ENCODE data around the gene NKD2. TPM values are rescaled to one million over a fixed set of nuclear protein-coding genes. Genes with fewer than 3 reads are reported as not detected.

Gene NKD2
- total RNA-seq, 1 experiment from 2014 or later = 12.8 TPM

- no peak for TF ChIP-seq STAT6 (CRISPR knock-in tag; conservative IDR thresholded peaks at IDR 0.05; ENCODE audit: low read depth)
These were observed 6.9 kb downstream of the NKD2 start (continued) for GRCh38 chr5:1015507-1015906.

DNA sequence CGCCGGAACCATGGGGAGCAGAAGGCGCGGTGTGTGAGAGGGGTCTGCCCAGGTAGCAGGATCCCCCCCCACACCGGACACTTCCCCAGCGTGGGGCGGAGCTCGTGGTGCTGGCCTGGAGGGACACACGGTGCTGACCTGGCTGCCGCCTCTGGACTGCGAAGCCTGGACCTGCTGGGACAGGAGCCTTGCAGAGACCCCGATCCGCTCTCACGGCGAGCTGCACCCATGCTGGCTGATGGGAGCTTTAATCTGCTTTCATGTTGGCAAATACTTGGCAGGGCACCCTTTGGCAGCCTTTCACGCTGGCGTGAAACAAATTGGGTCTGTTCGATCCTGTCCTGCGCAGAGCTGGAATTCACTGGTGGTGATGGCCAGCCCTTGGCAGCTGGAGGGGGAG, 7.4 kb downstream of the NKD2 start:
- Mint-ChIP-seq H3K27ac (no peak overlapping the region), H3K36me3 (no peaks in the 10 kb centered on the region), H3K9me3 (no peaks in the 10 kb centered on the region), H3K4me3 (no peak overlapping the region), H3K27me3 (ENCODE audit: low read depth) (peaks cover 2% of the 10 kb centered on the region), H3K4me1 (peaks cover 10% of the 10 kb centered on the region)
- ATAC-seq = no peak
- DNase-seq (ENCODE audit: low spot score) = no peak
- CTCF ChIA-PET = interaction anchor here (1.1 to 1.3 kb wide), 3 partner anchors 8 to 34 kb away, joined by 3 to 4 read pairs (median 3); no protein-coding TSS in a partner anchor
- no peak for TF ChIP-seq ETV6 (CRISPR knock-in tag; IDR thresholded peaks at IDR 0.05)
- TF ChIP-seq EMX1 (CRISPR knock-in tag; IDR thresholded peaks at IDR 0.05) = no peak
- TF ChIP-seq MLX (CRISPR knock-in tag; IDR thresholded peaks at IDR 0.05) = no peak
- no peak for TF ChIP-seq E2F4 (CRISPR knock-in tag; IDR thresholded peaks at IDR 0.05; ENCODE audit: borderline replicate concordance, low read depth)
- TF ChIP-seq HMGA2 (CRISPR knock-in tag; IDR thresholded peaks at IDR 0.05) = no peak
- no peak for TF ChIP-seq ZNF138 (CRISPR knock-in tag; conservative IDR thresholded peaks at IDR 0.05)
- TF ChIP-seq, protein P1, sequence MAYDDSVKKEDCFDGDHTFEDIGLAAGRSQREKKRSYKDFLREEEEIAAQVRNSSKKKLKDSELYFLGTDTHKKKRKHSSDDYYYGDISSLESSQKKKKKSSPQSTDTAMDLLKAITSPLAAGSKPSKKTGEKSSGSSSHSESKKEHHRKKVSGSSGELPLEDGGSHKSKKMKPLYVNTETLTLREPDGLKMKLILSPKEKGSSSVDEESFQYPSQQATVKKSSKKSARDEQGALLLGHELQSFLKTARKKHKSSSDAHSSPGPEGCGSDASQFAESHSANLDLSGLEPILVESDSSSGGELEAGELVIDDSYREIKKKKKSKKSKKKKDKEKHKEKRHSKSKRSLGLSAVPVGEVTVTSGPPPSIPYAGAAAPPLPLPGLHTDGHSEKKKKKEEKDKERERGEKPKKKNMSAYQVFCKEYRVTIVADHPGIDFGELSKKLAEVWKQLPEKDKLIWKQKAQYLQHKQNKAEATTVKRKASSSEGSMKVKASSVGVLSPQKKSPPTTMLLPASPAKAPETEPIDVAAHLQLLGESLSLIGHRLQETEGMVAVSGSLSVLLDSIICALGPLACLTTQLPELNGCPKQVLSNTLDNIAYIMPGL (CRISPR knock-in tag; IDR thresholded peaks at IDR 0.05) = no peak
- no peak for TF ChIP-seq NR1H2 (CRISPR knock-in tag; IDR thresholded peaks at IDR 0.05)
- no peak for TF ChIP-seq ZBTB21 (CRISPR knock-in tag; IDR thresholded peaks at IDR 0.05; ENCODE audit: borderline replicate concordance)
- TF ChIP-seq E2F5 (CRISPR knock-in tag; IDR thresholded peaks at IDR 0.05) = no peak
- TF ChIP-seq, protein P2, sequence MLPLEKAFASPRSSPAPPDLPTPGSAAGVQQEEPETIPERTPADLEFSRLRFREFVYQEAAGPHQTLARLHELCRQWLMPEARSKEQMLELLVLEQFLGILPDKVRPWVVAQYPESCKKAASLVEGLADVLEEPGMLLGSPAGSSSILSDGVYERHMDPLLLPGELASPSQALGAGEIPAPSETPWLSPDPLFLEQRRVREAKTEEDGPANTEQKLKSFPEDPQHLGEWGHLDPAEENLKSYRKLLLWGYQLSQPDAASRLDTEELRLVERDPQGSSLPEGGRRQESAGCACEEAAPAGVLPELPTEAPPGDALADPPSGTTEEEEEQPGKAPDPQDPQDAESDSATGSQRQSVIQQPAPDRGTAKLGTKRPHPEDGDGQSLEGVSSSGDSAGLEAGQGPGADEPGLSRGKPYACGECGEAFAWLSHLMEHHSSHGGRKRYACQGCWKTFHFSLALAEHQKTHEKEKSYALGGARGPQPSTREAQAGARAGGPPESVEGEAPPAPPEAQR (CRISPR knock-in tag; IDR thresholded peaks at IDR 0.05) = no peak
- TF ChIP-seq JAZF1 (CRISPR knock-in tag; IDR thresholded peaks at IDR 0.05) = no peak
- no peak for TF ChIP-seq FOXK1 (CRISPR knock-in tag; IDR thresholded peaks at IDR 0.05)
- TF ChIP-seq PREB (CRISPR knock-in tag; IDR thresholded peaks at IDR 0.05; ENCODE audit: borderline replicate concordance) = no peak
- TF ChIP-seq NFATC4 (CRISPR knock-in tag; IDR thresholded peaks at IDR 0.05) = no peak
- TF ChIP-seq GTF2I (CRISPR knock-in tag; conservative IDR thresholded peaks at IDR 0.05) = no peak
- POLR2A ChIA-PET = no interaction called here

Data from WTC11 (cell line).